C4-2B (cell line): ENCODE data around the gene GALNT9.

Experiments
- H3K27ac ChIP-seq: fragments of 450-650 bp; 2 replicates; pipeline ENCODE4 v1.5.1; 2017
- ZFX ChIP-seq: fragments of 450-650 bp; IDR thresholded peaks from 2 replicates; pipeline ENCODE4 v1.6.1; 2017
- TF ChIP-seq, protein P1 (sequence below): fragments of 450-650 bp; conservative IDR thresholded peaks from 2 replicates; pipeline ENCODE4 v1.5.1; 2017; ENCODE audit warnings: mild to moderate bottlenecking

GALNT9 gene

DNA sequence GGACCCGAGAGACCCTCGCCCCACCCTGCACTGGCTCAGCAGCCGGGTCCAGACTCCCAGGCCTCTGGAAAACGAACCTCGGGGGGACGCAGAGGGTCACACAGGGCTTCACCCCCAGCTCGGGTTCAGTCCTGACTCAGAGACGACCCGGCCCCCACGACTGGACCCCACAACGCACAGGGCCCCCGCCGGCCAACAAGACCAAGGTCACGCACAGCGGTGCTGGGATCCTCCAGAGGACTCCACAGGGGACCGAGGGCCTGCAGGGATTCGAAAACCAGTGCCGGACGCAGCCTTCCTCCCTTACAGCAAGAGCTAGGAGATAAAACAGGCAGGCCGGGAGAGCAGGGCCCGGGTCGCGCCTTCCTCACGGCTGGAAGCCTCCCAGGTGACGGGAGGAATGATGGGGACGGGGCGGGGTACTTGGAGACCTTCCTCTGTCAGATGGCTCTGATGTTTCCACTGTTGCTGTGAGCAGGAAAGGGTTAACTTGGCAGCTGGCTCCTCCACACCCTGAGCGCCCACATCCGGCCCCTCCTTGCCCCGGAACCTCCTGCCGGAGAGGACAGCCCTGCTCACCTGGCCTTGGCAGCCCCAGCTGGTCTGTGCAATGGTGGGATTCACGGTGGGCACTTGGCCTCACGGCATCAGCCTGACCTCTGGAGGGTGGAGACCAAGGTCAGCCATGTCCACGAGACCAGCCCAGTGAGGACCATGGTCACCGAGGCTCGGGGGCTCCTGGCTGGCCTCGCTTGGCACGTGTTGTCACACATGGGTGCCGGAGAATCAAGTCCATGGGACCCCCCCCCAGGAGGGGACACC, 46.2 kb downstream of the GALNT9 start:
- TF ChIP-seq, protein P1, sequence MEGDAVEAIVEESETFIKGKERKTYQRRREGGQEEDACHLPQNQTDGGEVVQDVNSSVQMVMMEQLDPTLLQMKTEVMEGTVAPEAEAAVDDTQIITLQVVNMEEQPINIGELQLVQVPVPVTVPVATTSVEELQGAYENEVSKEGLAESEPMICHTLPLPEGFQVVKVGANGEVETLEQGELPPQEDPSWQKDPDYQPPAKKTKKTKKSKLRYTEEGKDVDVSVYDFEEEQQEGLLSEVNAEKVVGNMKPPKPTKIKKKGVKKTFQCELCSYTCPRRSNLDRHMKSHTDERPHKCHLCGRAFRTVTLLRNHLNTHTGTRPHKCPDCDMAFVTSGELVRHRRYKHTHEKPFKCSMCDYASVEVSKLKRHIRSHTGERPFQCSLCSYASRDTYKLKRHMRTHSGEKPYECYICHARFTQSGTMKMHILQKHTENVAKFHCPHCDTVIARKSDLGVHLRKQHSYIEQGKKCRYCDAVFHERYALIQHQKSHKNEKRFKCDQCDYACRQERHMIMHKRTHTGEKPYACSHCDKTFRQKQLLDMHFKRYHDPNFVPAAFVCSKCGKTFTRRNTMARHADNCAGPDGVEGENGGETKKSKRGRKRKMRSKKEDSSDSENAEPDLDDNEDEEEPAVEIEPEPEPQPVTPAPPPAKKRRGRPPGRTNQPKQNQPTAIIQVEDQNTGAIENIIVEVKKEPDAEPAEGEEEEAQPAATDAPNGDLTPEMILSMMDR, result no peak
- TF ChIP-seq ZFX, result no peak
- no peak overlapping the region for H3K27ac ChIP-seq

DNA sequence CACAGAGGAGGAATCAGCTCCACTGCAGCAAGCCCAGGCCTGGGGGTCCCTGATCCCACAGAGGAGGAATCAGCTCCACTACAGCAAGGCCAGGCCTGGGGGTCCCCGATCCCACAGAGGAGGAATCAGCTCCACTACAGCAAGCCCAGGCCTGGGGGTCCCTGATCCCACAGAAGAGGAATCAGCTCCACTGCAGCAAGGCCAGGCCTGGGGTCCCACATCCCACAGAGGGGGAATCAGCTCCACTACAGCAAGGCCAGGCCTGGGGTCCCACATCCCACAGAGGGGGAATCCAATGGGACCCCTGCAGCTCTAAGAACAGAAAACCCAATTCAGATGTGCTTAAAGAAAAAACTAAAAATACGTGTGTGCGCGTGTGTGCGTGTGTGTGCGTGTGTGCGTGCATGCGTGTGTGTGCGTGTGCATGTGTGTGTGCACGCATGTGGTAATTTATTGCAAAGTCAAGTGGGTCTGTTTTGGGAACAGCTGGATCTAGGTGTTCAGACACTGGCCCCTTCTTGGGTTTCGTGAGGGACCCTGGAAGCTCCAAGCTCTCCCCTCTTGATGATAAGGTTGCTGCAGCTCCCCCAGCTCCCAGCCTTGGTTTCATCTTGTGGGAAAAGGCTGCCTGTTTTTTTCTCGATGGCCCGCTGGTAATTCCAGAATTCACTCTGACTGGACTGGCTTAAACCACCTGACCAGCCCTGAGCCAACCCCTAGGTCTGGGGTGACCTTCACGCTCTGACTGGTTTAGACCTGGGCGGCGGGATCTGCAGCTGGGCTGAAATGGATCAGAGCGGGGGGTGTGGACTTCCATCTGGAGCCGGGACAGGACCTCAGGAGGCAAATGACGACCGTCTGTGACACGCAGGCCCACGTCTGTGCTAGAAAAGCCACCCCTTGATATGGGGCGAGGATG, 47.1 kb downstream of the GALNT9 start:
- no peak overlapping the region for H3K27ac ChIP-seq
- TF ChIP-seq, protein P1, result no peak
- no peak for TF ChIP-seq ZFX

DNA sequence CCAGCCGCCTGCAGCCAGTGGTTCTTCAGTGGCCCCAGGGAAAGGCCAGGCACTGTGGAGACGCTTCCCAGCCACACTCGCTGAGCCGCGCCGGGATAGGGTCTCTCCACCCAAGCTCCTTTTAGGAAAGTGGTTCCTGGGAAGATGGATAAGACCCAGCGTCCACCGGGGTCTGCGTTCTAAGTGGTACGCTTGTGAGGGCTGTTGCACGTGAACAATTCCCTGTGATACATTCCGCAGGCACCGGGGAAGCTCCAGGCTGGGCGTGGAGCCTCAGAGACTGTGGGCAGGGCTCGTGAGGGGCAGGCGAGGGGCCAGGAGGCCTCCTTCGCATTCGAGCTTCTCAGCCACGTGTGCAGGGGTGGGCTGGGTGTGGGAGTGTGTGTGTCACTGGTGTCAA, 48.4 kb downstream of the GALNT9 start:
- no peak overlapping the region for H3K27ac ChIP-seq
- no peak for TF ChIP-seq ZFX
- TF ChIP-seq, protein P1, result no peak

DNA sequence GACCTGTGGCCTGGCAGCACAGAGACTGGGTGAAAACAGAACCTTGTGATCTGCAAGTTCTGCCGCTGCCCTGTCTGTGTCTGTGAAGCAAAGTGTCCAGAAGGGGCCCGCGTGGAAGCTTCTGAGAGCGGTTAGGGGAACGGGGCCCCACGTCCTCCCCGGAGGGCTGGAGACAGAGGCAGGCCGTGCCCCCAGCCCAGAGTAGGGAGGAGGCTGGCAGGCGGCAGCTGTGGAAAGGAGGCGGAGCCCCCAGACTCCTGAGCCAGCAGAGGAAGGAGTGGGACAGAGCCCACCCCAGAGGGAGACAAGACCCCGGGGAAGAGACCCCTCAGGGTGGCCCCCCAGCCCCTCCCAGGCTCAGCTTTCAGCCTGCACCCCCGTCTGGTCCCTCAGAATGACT, 49.0 kb downstream of the GALNT9 start:
- TF ChIP-seq ZFX, result no peak
- TF ChIP-seq, protein P1, result no peak
- no peak overlapping the region for H3K27ac ChIP-seq

DNA sequence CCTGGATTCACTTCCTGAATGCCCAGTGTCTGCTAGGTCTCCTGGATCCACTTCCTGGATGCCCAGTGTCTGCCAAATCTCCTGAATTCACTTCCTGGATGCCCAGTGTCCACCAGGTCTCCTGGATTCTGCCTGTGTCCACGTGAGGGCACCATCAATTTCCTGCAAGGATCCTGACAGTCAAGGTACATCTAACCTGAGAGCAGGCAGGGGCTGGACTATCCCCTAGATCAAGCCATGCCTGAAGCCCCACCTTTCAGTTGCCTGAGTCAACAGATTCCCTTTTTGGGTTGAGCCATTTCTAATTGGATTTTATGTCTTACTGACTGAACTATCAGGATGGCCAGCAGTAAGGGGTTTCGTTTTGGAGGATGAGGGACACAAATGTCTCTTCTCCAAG, 49.5 kb downstream of the GALNT9 start:
- TF ChIP-seq, protein P1, result no peak
- TF ChIP-seq ZFX, result no peak
- H3K27ac ChIP-seq, result no peak overlapping the region

DNA sequence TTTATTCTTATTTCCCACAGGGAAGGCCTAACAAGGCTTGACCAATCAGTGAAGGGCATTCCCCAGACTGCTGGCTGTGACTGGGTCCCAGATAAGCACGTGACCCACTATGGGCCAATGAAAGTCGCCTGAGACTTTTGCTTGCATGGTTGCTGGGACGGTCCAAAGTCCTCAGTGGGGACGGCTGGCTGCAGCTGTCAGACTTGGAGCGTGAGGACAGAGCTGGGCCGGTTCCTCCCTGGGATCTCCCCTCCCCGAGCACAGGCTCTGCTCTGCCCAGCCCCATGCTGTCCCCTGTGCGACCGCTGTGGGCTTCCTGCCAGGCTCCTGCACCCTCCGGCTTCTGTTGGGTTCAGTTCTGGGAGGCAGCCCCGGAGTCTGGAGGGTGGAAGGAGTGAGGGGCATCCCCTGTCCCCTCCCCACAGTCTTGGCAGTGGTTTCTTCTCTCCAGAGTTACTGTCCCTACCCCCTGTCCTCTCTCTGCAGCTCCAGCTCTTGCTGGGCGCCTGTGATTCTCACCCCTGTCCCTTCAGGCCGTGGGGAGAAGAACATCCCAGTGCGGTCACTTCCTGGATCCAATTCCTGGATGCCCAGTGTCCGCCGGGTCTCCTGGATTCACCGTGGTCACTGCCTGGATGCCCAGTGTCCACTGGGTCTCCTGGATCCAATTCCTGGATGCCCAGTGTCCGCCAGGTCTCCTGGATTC, 50.1 kb downstream of the GALNT9 start:
- TF ChIP-seq ZFX, result no peak
- TF ChIP-seq, protein P1, result no peak
- no peak overlapping the region for H3K27ac ChIP-seq
